Ishikawa (cell line): ENCODE measurements around the gene ACOXL.

Experiments
- CEBPB ChIP-seq: IDR thresholded peaks from 2 replicates; pipeline ENCODE4 v1.6.1; 2012
- EGR1 ChIP-seq: IDR thresholded peaks from 2 replicates; pipeline ENCODE4 v1.6.1; 2012
- FOXM1 ChIP-seq: IDR thresholded peaks from 2 replicates; pipeline ENCODE4 v1.6.1; 2012; ENCODE audit warnings: low read depth, borderline replicate concordance
- YY1 ChIP-seq: IDR thresholded peaks from 2 replicates; pipeline ENCODE4 v1.6.1; 2012; ENCODE audit warnings: low read depth
- TF ChIP-seq, protein P1 (sequence below): IDR thresholded peaks from 2 replicates; pipeline ENCODE4 v1.6.1; 2012

GRCh38 chr2:111143107-111143842 lies 410.9 kb downstream of the ACOXL start:
- TF ChIP-seq EGR1 = no peak
- TF ChIP-seq CEBPB = no peak
- TF ChIP-seq, protein P1, sequence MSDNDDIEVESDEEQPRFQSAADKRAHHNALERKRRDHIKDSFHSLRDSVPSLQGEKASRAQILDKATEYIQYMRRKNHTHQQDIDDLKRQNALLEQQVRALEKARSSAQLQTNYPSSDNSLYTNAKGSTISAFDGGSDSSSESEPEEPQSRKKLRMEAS = no peak
- no peak for TF ChIP-seq YY1
- no peak for TF ChIP-seq FOXM1
